ENCODE measurements around the gene UQCR11. TPM values are rescaled to one million over a fixed set of nuclear protein-coding genes. Genes with fewer than 3 reads are reported as not detected.

The UQCR11 gene
- total RNA-seq, 4 donors from 2014 or later: 78.2 to 102 (median 92.4) TPM

- no peak overlapping the region for H3K27ac ChIP-seq
- ATAC-seq: peak; percentile 12
- TF ChIP-seq CTCF (IDR thresholded peaks at IDR 0.05) (no peak), POLR2AphosphoS5 (IDR thresholded peaks at IDR 0.05) (no peak), POLR2A (IDR thresholded peaks at IDR 0.05) (no peak), EP300 (IDR thresholded peaks at IDR 0.05) (no peak)
- no peaks in the 10 kb centered on the region for H3K27me3 ChIP-seq
- WGBS, 2 donors (ENCODE audit: low coverage in 1 of 2): no CpG with 5 or more reads among the region's 13 CpGs
- H3K9me3 ChIP-seq: no peaks in the 10 kb centered on the region
- H3K36me3 ChIP-seq: peaks cover 0 to 48% of the 10 kb centered on the region in 2 donors
- peaks cover 0 to 8% (median 0%) of the 10 kb centered on the region in 3 donors for H3K4me1 ChIP-seq
- H3K4me3 ChIP-seq: no peak overlapping the region
Observed at GRCh38 chr19:1585243-1585580, 20.1 kb downstream of the UQCR11 start.

GRCh38 chr19:1584500-1585242 lies 20.6 kb downstream of the UQCR11 start:
- no peak for ATAC-seq
- 87% methylated on average over 3 of the region's 87 CpGs; no CpG with 5 or more reads in 1 of the 2 donors for WGBS, 2 donors (ENCODE audit: low coverage in 1 of 2)
- H3K27me3 ChIP-seq: no peaks in the 10 kb centered on the region

GRCh38 chr19:1582201-1582600 lies 23.1 kb downstream of the UQCR11 start:
- Histone ChIP-seq H3K27ac (no peak overlapping the region), H3K27me3 (no peaks in the 10 kb centered on the region), H3K9me3 (no peaks in the 10 kb centered on the region), H3K36me3 (peaks cover 0 to 76% of the 10 kb centered on the region in 2 donors), H3K4me3 (no peak overlapping the region), H3K4me1 (no peaks in the 10 kb centered on the region)
- WGBS, 2 donors (ENCODE audit: low coverage in 1 of 2): no CpG with 5 or more reads among the region's 9 CpGs
- no peak for ATAC-seq
- TF ChIP-seq EP300 (IDR thresholded peaks at IDR 0.05) (no peak), POLR2AphosphoS5 (IDR thresholded peaks at IDR 0.05) (no peak), POLR2A (IDR thresholded peaks at IDR 0.05) (no peak), CTCF (IDR thresholded peaks at IDR 0.05) (no peak)

More at GRCh38 chr19:1584500-1585242, 20.6 kb downstream of the UQCR11 start:
- Histone ChIP-seq H3K9me3 (no peaks in the 10 kb centered on the region), H3K4me1 (peaks cover 0 to 2% (median 0%) of the 10 kb centered on the region in 3 donors), H3K27ac (no peak overlapping the region), H3K36me3 (peaks cover 0 to 53% of the 10 kb centered on the region in 2 donors), H3K4me3 (no peak overlapping the region)
- TF ChIP-seq POLR2A (IDR thresholded peaks at IDR 0.05) (no peak), EP300 (IDR thresholded peaks at IDR 0.05) (no peak), CTCF (IDR thresholded peaks at IDR 0.05) (no peak)

GRCh38 chr19:1580957-1581356 lies 24.3 kb downstream of the UQCR11 start:
- no peak for TF ChIP-seq POLR2AphosphoS5 (IDR thresholded peaks at IDR 0.05)
- no peak for TF ChIP-seq CTCF (IDR thresholded peaks at IDR 0.05)
- no peak for TF ChIP-seq POLR2A (IDR thresholded peaks at IDR 0.05)
- TF ChIP-seq EP300 (IDR thresholded peaks at IDR 0.05): no peak
- Histone ChIP-seq H3K27ac (no peak overlapping the region), H3K4me3 (no peak overlapping the region), H3K36me3 (peaks cover 0 to 89% of the 10 kb centered on the region in 2 donors), H3K27me3 (no peaks in the 10 kb centered on the region), H3K9me3 (no peaks in the 10 kb centered on the region), H3K4me1 (no peaks in the 10 kb centered on the region)
- ATAC-seq: no peak
- 93% methylated on average over 3 of the region's 22 CpGs; no CpG with 5 or more reads in 1 of the 2 donors for WGBS, 2 donors (ENCODE audit: low coverage in 1 of 2)

GRCh38 chr19:1580382-1580781 lies 24.9 kb downstream of the UQCR11 start:
- WGBS, 2 donors (ENCODE audit: low coverage in 1 of 2): 90 to 100% methylated on average over 1 to 4 of the region's 20 CpGs
- H3K36me3 ChIP-seq: peaks cover 0 to 89% of the 10 kb centered on the region in 2 donors
- no peak for TF ChIP-seq POLR2AphosphoS5 (IDR thresholded peaks at IDR 0.05)
- TF ChIP-seq EP300 (IDR thresholded peaks at IDR 0.05): no peak
- no peak for TF ChIP-seq CTCF (IDR thresholded peaks at IDR 0.05)
- TF ChIP-seq POLR2A (IDR thresholded peaks at IDR 0.05): no peak

More at GRCh38 chr19:1580382-1580781, 24.9 kb downstream of the UQCR11 start:
- no peak for ATAC-seq
- no peak overlapping the region for H3K27ac ChIP-seq
- H3K27me3 ChIP-seq: no peaks in the 10 kb centered on the region
- no peaks in the 10 kb centered on the region for H3K4me1 ChIP-seq
- H3K4me3 ChIP-seq: no peak overlapping the region
- no peaks in the 10 kb centered on the region for H3K9me3 ChIP-seq

All from gastroesophageal sphincter (tissue), 4 donors.